ENCODE measurements around the gene SCRT2. TPM values are rescaled to one million over a fixed set of nuclear protein-coding genes. Genes with fewer than 3 reads are reported as not detected.

Gene SCRT2
- total and polyA plus RNA-seq, 4 donors, result not detected

- TF ChIP-seq EGR1 (IDR thresholded peaks at IDR 0.05; ENCODE audit: low read depth in 2 of 2) (no peak), RXRA (IDR thresholded peaks at IDR 0.05) (no peak)
- TF ChIP-seq, protein P1, sequence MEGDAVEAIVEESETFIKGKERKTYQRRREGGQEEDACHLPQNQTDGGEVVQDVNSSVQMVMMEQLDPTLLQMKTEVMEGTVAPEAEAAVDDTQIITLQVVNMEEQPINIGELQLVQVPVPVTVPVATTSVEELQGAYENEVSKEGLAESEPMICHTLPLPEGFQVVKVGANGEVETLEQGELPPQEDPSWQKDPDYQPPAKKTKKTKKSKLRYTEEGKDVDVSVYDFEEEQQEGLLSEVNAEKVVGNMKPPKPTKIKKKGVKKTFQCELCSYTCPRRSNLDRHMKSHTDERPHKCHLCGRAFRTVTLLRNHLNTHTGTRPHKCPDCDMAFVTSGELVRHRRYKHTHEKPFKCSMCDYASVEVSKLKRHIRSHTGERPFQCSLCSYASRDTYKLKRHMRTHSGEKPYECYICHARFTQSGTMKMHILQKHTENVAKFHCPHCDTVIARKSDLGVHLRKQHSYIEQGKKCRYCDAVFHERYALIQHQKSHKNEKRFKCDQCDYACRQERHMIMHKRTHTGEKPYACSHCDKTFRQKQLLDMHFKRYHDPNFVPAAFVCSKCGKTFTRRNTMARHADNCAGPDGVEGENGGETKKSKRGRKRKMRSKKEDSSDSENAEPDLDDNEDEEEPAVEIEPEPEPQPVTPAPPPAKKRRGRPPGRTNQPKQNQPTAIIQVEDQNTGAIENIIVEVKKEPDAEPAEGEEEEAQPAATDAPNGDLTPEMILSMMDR (IDR thresholded peaks at IDR 0.05; ENCODE audit: low read depth, low read length, missing input control), result no peak
Measured at GRCh38 chr20:719816-720215, 44.2 kb upstream of the SCRT2 start (continued).

DNA sequence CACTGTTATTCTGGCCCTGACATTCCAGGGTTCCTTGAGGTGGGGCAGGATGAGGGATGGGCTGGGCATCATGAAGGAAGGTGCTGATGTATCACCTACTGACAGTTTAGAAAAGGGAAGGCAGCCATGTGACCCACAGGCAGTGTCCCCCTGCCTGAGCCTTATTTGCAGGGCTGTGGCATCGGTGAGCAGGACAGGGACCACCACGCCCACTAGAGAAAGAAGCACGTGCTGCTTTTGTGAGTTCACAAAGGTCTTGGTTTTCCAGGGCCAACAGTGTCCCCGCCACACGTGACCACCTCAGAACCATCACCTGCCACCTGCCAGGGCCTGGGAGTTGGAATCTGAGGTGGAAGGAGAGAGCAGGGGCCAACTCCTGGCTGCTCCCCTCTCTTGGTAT lies 43.5 kb upstream of the SCRT2 start:
- Histone ChIP-seq H3K4me1 (ENCODE audit: control insufficient read depth in 4 of 4, insufficient read depth in 4 of 4, low read length in 3 of 4) (no peaks in the 10 kb centered on the region), H3K9ac (ENCODE audit: low read depth in 1 of 2, low read length in 2 of 2) (no peak overlapping the region), H3K4me3 (ENCODE audit: low read depth in 1 of 3, low read length in 3 of 3) (no peak overlapping the region), H3K27ac (ENCODE audit: low read depth in 1 of 2, low read length in 2 of 2) (no peak overlapping the region), H3K9me3 (ENCODE audit: control insufficient read depth in 4 of 4, low read length in 3 of 4) (peaks cover 0 to 4% (median 2%) of the 10 kb centered on the region in 4 donors), H3K36me3 (ENCODE audit: control insufficient read depth in 4 of 4, insufficient read depth in 3 of 4, low read depth in 1 of 4, low read length in 3 of 4) (no peaks in the 10 kb centered on the region), H3K27me3 (ENCODE audit: control insufficient read depth in 4 of 4, insufficient read depth in 4 of 4, low read length in 3 of 4) (peaks cover 0 to 4% (median 2%) of the 10 kb centered on the region in 4 donors)
- 86% methylated on average over 5 of the region's 5 CpGs for WGBS
- DNase-seq (ENCODE audit: low spot score), result no peak
- TF ChIP-seq FOXA2 (IDR thresholded peaks at IDR 0.05) (no peak), TAF1 (conservative IDR thresholded peaks at IDR 0.05) (no peak), MAX (IDR thresholded peaks at IDR 0.05) (no peak), RXRA (IDR thresholded peaks at IDR 0.05) (no peak), FOXA1 (IDR thresholded peaks at IDR 0.05) (no peak), JUND (IDR thresholded peaks at IDR 0.05) (no peak), NR2F2 (IDR thresholded peaks at IDR 0.05) (no peak), EGR1 (IDR thresholded peaks at IDR 0.05; ENCODE audit: low read depth in 2 of 2) (no peak), GABPA (IDR thresholded peaks at IDR 0.05 in 1 of 2, conservative IDR thresholded peaks at IDR 0.05 in 1 of 2) (no peak), SP1 (IDR thresholded peaks at IDR 0.05) (no peak), HNF4A (conservative IDR thresholded peaks at IDR 0.05) (no peak), YY1 (IDR thresholded peaks at IDR 0.05) (no peak), HNF4G (IDR thresholded peaks at IDR 0.05) (no peak)
- TF ChIP-seq, protein P2, sequence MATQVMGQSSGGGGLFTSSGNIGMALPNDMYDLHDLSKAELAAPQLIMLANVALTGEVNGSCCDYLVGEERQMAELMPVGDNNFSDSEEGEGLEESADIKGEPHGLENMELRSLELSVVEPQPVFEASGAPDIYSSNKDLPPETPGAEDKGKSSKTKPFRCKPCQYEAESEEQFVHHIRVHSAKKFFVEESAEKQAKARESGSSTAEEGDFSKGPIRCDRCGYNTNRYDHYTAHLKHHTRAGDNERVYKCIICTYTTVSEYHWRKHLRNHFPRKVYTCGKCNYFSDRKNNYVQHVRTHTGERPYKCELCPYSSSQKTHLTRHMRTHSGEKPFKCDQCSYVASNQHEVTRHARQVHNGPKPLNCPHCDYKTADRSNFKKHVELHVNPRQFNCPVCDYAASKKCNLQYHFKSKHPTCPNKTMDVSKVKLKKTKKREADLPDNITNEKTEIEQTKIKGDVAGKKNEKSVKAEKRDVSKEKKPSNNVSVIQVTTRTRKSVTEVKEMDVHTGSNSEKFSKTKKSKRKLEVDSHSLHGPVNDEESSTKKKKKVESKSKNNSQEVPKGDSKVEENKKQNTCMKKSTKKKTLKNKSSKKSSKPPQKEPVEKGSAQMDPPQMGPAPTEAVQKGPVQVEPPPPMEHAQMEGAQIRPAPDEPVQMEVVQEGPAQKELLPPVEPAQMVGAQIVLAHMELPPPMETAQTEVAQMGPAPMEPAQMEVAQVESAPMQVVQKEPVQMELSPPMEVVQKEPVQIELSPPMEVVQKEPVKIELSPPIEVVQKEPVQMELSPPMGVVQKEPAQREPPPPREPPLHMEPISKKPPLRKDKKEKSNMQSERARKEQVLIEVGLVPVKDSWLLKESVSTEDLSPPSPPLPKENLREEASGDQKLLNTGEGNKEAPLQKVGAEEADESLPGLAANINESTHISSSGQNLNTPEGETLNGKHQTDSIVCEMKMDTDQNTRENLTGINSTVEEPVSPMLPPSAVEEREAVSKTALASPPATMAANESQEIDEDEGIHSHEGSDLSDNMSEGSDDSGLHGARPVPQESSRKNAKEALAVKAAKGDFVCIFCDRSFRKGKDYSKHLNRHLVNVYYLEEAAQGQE (IDR thresholded peaks at IDR 0.05), result no peak
- TF ChIP-seq, protein P1 (IDR thresholded peaks at IDR 0.05; ENCODE audit: low read depth, low read length, missing input control), result no peak
- TF ChIP-seq, protein P3, sequence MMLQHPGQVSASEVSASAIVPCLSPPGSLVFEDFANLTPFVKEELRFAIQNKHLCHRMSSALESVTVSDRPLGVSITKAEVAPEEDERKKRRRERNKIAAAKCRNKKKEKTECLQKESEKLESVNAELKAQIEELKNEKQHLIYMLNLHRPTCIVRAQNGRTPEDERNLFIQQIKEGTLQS (IDR thresholded peaks at IDR 0.05), result no peak
- TF ChIP-seq, protein P4, sequence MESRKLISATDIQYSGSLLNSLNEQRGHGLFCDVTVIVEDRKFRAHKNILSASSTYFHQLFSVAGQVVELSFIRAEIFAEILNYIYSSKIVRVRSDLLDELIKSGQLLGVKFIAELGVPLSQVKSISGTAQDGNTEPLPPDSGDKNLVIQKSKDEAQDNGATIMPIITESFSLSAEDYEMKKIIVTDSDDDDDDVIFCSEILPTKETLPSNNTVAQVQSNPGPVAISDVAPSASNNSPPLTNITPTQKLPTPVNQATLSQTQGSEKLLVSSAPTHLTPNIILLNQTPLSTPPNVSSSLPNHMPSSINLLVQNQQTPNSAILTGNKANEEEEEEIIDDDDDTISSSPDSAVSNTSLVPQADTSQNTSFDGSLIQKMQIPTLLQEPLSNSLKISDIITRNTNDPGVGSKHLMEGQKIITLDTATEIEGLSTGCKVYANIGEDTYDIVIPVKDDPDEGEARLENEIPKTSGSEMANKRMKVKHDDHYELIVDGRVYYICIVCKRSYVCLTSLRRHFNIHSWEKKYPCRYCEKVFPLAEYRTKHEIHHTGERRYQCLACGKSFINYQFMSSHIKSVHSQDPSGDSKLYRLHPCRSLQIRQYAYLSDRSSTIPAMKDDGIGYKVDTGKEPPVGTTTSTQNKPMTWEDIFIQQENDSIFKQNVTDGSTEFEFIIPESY (IDR thresholded peaks at IDR 0.05), result no peak

All from liver (tissue), 9 donors.